ENCODE data around the gene SUV39H1. TPM values are rescaled to one million over a fixed set of nuclear protein-coding genes. Genes with fewer than 3 reads are reported as not detected.

Gene SUV39H1
- total and polyA plus RNA-seq, 2 experiments from 2014 or later = 2.9 to 5.3 TPM

- Histone ChIP-seq H2AFZ (no peak overlapping the region), H3K27me3 (no peaks in the 10 kb centered on the region), H3K79me2 (no peaks in the 10 kb centered on the region), H3K36me3 (replicated peaks; ENCODE audit: insufficient read depth, low read depth) (no peaks in the 10 kb centered on the region), H3K4me3 (no peak overlapping the region), H4K20me1 (ENCODE audit: insufficient read depth, poor library complexity, severe bottlenecking) (no peaks in the 10 kb centered on the region), H3K4me1 (ENCODE audit: insufficient read depth) (peaks cover 10% of the 10 kb centered on the region), H3K4me2 (no peak overlapping the region), H3K9me2 (replicated peaks; ENCODE audit: insufficient read depth) (no peaks in the 10 kb centered on the region), H3K9me3 (ENCODE audit: low read depth) (no peaks in the 10 kb centered on the region), H3K27ac (peak overlapping the region; percentile 74)
- no peak for DNase-seq (ENCODE audit: low spot score)
- 66% methylated on average over 5 of the region's 5 CpGs for WGBS (ENCODE audit: low lambda C conversion rate, missing lambda C conversion rate)
- no peak for TF ChIP-seq CTCF (IDR thresholded peaks at IDR 0.05; ENCODE audit: poor library complexity)
- TF ChIP-seq EZH2 (IDR thresholded peaks at IDR 0.05; ENCODE audit: borderline replicate concordance) = no peak
- no peak for TF ChIP-seq EZH2phosphoT487 (IDR thresholded peaks at IDR 0.05; ENCODE audit: low read depth, severe bottlenecking, unreplicated experiment)
These were observed 18.0 kb downstream of the SUV39H1 start for GRCh38 chrX:48714573-48714972.

GRCh38 chrX:48715072-48715471 lies 18.5 kb downstream of the SUV39H1 start:
- 78% methylated on average over 2 of the region's 2 CpGs for WGBS (ENCODE audit: low lambda C conversion rate, missing lambda C conversion rate)
- Histone ChIP-seq H3K9me3 (ENCODE audit: low read depth) (no peaks in the 10 kb centered on the region), H3K4me1 (ENCODE audit: insufficient read depth) (peaks cover 10% of the 10 kb centered on the region), H3K4me3 (no peak overlapping the region), H3K27ac (peak overlapping the region; percentile 74), H3K4me2 (no peak overlapping the region), H3K9me2 (replicated peaks; ENCODE audit: insufficient read depth) (no peaks in the 10 kb centered on the region), H3K27me3 (no peaks in the 10 kb centered on the region), H3K79me2 (no peaks in the 10 kb centered on the region), H3K36me3 (replicated peaks; ENCODE audit: insufficient read depth, low read depth) (no peaks in the 10 kb centered on the region), H2AFZ (no peak overlapping the region), H4K20me1 (ENCODE audit: insufficient read depth, poor library complexity, severe bottlenecking) (no peaks in the 10 kb centered on the region)
- no peak for TF ChIP-seq EZH2 (IDR thresholded peaks at IDR 0.05; ENCODE audit: borderline replicate concordance)
- no peak for TF ChIP-seq CTCF (IDR thresholded peaks at IDR 0.05; ENCODE audit: poor library complexity)
- no peak for TF ChIP-seq EZH2phosphoT487 (IDR thresholded peaks at IDR 0.05; ENCODE audit: low read depth, severe bottlenecking, unreplicated experiment)
- DNase-seq (ENCODE audit: low spot score) = no peak

- Histone ChIP-seq H3K36me3 (replicated peaks; ENCODE audit: insufficient read depth, low read depth) (no peaks in the 10 kb centered on the region), H3K4me3 (no peak overlapping the region), H3K27me3 (no peaks in the 10 kb centered on the region), H3K27ac (no peak overlapping the region), H3K79me2 (no peaks in the 10 kb centered on the region), H4K20me1 (ENCODE audit: insufficient read depth, poor library complexity, severe bottlenecking) (no peaks in the 10 kb centered on the region), H3K4me2 (no peak overlapping the region), H2AFZ (no peak overlapping the region), H3K4me1 (ENCODE audit: insufficient read depth) (peaks cover 10% of the 10 kb centered on the region), H3K9me2 (replicated peaks; ENCODE audit: insufficient read depth) (no peaks in the 10 kb centered on the region), H3K9me3 (ENCODE audit: low read depth) (no peaks in the 10 kb centered on the region)
- TF ChIP-seq CTCF (IDR thresholded peaks at IDR 0.05; ENCODE audit: poor library complexity) (no peak), EZH2 (IDR thresholded peaks at IDR 0.05; ENCODE audit: borderline replicate concordance) (no peak)
- 79% methylated on average over 4 of the region's 4 CpGs for WGBS (ENCODE audit: low lambda C conversion rate, missing lambda C conversion rate)
- DNase-seq (ENCODE audit: low spot score) = no peak
These were observed 19.5 kb downstream of the SUV39H1 start for GRCh38 chrX:48715876-48716502.

Measured in hepatocyte (in vitro differentiated cells).